ENCODE data around the gene MANSC1.

The MANSC1 gene

GRCh38 chr12:12378616-12379015, 28.6 kb upstream of the MANSC1 start:
- TF ChIP-seq, protein P1, sequence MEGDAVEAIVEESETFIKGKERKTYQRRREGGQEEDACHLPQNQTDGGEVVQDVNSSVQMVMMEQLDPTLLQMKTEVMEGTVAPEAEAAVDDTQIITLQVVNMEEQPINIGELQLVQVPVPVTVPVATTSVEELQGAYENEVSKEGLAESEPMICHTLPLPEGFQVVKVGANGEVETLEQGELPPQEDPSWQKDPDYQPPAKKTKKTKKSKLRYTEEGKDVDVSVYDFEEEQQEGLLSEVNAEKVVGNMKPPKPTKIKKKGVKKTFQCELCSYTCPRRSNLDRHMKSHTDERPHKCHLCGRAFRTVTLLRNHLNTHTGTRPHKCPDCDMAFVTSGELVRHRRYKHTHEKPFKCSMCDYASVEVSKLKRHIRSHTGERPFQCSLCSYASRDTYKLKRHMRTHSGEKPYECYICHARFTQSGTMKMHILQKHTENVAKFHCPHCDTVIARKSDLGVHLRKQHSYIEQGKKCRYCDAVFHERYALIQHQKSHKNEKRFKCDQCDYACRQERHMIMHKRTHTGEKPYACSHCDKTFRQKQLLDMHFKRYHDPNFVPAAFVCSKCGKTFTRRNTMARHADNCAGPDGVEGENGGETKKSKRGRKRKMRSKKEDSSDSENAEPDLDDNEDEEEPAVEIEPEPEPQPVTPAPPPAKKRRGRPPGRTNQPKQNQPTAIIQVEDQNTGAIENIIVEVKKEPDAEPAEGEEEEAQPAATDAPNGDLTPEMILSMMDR (IDR thresholded peaks at IDR 0.05; ENCODE audit: low read depth, low read length), result no peak
- DNase-seq (ENCODE audit: extremely low read depth, low read depth), result no peak

DNA sequence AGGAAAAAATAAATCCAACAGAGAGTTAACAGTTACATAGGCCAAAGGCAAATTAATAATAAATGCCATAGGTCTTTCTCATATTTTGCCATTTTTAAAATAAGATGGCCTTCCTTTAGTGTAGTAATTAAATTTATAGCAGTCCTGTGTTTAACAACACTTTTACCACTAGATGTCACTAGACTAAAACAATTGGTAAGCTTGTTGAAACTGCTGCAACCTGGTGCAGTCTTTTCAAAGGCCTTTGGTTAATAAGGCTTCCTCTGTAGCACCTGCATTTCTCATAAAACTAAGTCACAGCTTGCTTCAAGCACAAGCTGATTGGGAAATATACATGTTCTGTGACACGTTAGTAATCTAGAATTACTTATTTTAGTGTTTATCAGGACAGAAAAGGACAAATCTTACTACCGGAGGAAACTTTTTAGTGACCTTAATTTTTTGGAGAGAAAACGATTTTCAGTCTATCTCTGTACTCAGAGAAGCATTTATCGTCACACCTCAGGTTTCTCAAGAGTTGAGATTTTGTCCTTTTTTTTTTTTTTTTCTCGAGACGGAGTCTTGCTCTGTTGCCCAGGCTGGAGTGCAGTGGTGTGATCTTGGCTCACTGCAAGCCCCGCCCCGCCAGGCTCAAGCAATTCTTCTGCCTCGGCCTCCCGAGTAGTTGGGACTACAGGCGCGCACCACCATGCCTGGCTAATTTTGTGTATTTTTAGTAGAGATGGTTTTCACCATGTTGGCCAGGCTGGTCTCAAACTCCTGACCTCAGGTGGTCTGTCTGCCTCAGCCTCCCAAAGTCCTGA, 26.8 kb upstream of the MANSC1 start:
- DNase-seq (ENCODE audit: extremely low read depth, low read depth), result peak; percentile 60
- TF ChIP-seq, protein P1 (IDR thresholded peaks at IDR 0.05; ENCODE audit: low read depth, low read length), result peak; percentile 56

GRCh38 chr12:12372946-12373722, 23.1 kb upstream of the MANSC1 start:
- no peak for DNase-seq (ENCODE audit: extremely low read depth, low read depth)
- TF ChIP-seq, protein P1 (IDR thresholded peaks at IDR 0.05; ENCODE audit: low read depth, low read length), result no peak

DNA sequence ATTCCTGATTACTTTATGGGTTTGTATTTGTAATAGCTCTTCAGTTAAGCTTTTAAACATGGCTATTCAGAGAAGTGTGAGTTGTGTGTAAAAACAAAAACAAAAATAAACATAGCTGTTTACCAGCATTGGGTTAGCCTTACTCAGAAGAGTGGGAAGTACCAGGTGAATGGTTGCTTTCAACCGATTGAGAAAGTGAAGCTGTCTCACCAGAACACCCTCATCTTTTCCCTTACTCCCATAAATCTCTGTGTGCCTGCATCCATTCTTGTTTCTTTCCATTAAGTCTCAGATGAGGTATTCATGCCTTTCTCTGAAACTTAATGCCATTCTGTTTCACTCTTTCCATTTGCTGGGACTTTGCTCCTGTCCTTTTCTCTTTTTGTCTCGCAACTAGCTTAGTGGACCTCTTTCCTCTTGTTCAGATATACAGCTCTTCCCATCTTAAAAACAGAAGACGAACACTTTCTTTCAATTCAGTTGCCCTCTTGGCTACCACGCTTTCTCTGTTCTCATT, 17.5 kb upstream of the MANSC1 start:
- TF ChIP-seq, protein P1 (IDR thresholded peaks at IDR 0.05; ENCODE audit: low read depth, low read length), result no peak
- DNase-seq (ENCODE audit: extremely low read depth, low read depth), result no peak

- no peak for DNase-seq (ENCODE audit: extremely low read depth, low read depth)
- TF ChIP-seq, protein P1 (IDR thresholded peaks at IDR 0.05; ENCODE audit: low read depth, low read length), result no peak
Observed at GRCh38 chr12:12366701-12367481, 16.8 kb upstream of the MANSC1 start.

- no peak for DNase-seq (ENCODE audit: extremely low read depth, low read depth)
- TF ChIP-seq, protein P1 (IDR thresholded peaks at IDR 0.05; ENCODE audit: low read depth, low read length), result no peak
Observed at GRCh38 chr12:12365931-12366431, 15.9 kb upstream of the MANSC1 start.

All from AG09319 (cell line).